Measurements from ENCODE around the gene NANP. TPM values are rescaled to one million over a fixed set of nuclear protein-coding genes. Genes with fewer than 3 reads are reported as not detected.

The NANP gene
- total and polyA plus RNA-seq, 10 donors = 1.2 to 6.1 (median 3.2) TPM

Small RNA genes within 50 kb of the gene (small RNA-seq; reads per million reads assigned to genes)
- gene RN7SL594P = 0 reads per million in 4 donors
- 0 reads per million in 4 donors for gene RNU6ATAC17P

Other genes starting within 250 kb of the NANP start
- gene ABHD12, start 233.2 kb downstream of the NANP start, total RNA-seq = 10 to 100 TPM; 21.5 to 36.9 (median 26.7) TPM
- 10 to 100 TPM; 16.1 to 20.0 (median 19.4) TPM for gene ABHD12, start 233.2 kb downstream of the NANP start, polyA plus RNA-seq
- 1 to 10 TPM; 1.4 to 3.9 (median 2.8) TPM for gene GINS1, start 216.3 kb downstream of the NANP start, total RNA-seq
- gene GINS1, start 216.3 kb downstream of the NANP start, polyA plus RNA-seq = 1 to 10 TPM in 2 of 3 donors, under 1 TPM in 1; 0.85 to 2.9 (median 2.4) TPM
- 10 to 100 TPM in 3 of 7 donors, 1 to 10 TPM in 4; 6.7 to 16.1 (median 9.4) TPM for gene NINL, start 38.5 kb downstream of the NANP start, total RNA-seq
- 1 to 10 TPM; 3.1 to 7.1 (median 3.2) TPM for gene NINL, start 38.5 kb downstream of the NANP start, polyA plus RNA-seq
- gene ZNF337, start 72.8 kb upstream of the NANP start, total RNA-seq = 10 to 100 TPM; 14.2 to 21.9 (median 16.5) TPM
- 10 to 100 TPM in 2 of 3 donors, 1 to 10 TPM in 1; 8.7 to 16.6 (median 13.3) TPM for gene ZNF337, start 72.8 kb upstream of the NANP start, polyA plus RNA-seq

Measured in spleen (tissue), 11 donors.